Fibroblast of the conjunctiva (primary cell): ENCODE results near the gene USP4.
"Not testable (repeated sequence)": the region's sequence is repeated elsewhere in the genome, so short reads cannot be mapped to it uniquely, and the experiment has no call there.

Source experiments
- DNase-seq: peaks from one replicate; pipeline ENCODE4 v3.0.0-alpha.2; 2010; ENCODE audit warnings: low read depth

Gene USP4

GRCh38 chr3:49349348-49350114, 9.7 kb upstream of the USP4 start:
- DNase-seq = no peak

- not testable (repeated sequence) for DNase-seq
Observed at GRCh38 chr3:49348361-49348760, 8.5 kb upstream of the USP4 start.

DNA sequence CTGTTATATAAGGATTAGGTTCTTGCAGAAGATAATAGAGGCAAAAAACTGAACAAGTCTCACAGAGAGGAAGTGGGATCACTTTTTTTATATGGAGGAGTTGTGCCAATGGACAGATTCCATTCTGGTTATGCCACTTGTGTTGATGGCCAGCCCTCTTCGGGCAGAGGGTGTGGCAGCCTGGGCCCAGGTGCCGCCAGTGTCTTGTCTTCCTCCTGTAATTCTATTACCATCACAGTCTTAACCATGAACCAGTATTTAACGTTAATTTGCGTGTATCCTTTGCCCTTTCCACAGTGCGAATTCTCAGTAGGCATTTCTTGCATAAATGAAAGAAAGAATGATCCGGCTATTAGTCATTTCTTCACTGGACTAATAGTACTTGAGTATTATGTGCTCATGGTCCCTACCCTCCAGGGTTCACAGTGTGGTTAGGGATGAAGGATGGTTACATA, 7.0 kb upstream of the USP4 start:
- DNase-seq = no peak

DNA sequence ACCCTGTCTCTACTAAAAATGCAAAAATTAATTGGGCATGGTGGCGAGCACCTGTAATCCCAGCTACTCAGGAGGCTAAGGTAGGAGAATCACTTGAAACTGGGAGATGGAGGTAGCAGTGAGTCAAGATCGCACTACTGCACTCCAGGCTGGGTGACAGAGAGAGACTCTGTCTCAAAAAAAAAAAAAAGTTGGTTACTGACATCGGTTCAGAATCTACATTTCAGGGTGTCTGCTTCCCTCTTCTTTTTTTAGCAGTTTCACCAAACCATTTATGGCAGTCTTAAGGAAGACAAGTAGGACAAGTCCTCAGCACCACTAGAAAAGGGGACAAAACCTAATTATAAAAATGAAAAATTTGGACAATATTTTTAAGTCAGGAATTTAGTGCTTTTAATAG, 3.3 kb upstream of the USP4 start:
- no peak for DNase-seq

DNA sequence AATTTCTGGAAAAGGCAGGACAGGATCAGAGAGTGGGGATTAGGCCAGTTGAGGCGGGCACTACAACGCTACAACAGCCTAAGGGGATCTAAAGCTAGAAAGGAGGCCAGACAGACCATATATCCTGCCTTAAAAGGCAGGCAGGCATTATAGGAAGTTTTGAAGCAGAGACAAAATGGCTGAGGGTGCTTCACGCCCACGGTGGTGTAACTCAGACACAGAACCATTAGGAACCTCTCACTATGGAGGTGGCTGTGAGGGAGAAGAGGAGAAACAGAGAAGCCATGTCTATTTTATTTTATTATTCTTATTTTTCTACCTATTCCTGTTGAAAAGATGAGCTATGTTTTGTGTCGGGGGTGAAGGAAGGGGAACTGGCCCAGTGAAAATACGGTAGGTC, 2.1 kb upstream of the USP4 start:
- no peak for DNase-seq

DNA sequence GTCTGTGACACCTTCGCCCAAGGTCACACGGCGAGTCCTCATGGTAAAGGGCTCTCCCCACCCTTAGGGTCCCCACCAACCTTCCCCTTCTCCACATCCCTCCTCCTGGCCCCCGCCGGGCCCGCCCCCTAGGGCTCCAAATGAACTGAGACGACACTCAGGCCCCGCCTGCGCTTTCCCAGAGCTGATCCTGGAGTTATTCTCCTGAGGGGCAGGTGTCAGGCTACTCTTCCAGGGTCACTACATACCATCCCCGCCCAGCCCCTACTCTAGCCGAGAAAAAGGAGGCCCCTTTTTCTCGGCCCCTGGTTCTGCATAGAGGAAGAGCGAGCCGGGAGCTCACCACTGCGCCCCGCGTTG, 292 bp downstream of the USP4 start:
- no peak for DNase-seq

- no peak for DNase-seq
Observed at GRCh38 chr3:49333916-49334633, 5.8 kb downstream of the USP4 start.

GRCh38 chr3:49333091-49333490, 6.8 kb downstream of the USP4 start:
- DNase-seq = no peak

GRCh38 chr3:49329186-49329585, 10.7 kb downstream of the USP4 start:
- DNase-seq = no peak

- DNase-seq = not testable (repeated sequence)
Observed at GRCh38 chr3:49328350-49328749, 11.5 kb downstream of the USP4 start.

GRCh38 chr3:49327485-49327884, 12.4 kb downstream of the USP4 start:
- DNase-seq = no peak

DNA sequence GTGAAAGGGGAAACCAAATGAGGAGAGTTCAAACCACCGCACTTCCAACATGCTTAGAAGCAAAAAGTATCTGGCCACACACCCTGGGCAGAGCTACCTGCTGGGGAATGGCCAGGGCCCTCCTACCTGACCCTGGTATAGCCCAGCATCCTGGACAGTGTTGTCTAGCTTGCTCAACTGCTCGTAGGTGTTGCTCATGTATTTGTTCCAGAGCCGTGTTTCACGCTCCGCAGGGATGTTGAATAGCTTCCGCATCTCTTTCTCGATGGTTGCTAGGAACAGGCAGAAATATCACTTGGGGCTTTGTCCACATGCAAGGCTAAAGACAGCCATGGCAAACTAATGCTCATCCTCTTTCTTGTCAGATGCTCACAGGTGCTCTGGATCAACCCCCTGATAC, 15.1 kb downstream of the USP4 start:
- DNase-seq = no peak

- DNase-seq = no peak
Observed at GRCh38 chr3:49316696-49317457, 23.0 kb downstream of the USP4 start.

- peak; percentile 14 for DNase-seq
Observed at GRCh38 chr3:49313896-49314688, 25.8 kb downstream of the USP4 start.

DNA sequence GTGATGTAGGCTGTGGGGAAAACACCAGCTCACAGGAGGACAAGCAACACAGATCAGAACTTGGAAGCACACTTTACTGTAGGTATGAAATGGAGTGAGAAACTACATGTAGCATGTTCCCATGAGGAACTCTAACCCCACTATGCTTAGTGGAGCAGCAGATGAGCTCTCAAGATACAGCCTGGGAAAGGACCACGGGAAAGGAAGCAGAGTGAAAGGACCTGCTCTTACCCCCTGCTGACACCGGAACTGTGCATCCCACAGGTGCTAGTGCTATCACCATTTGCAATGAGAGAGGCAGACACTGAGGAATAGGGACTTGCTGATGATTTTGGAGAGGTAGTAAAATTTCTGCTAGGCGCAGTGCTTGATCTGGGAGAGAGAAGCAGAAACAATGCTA, 28.6 kb downstream of the USP4 start:
- DNase-seq = no peak

- DNase-seq = no peak
Observed at GRCh38 chr3:49310677-49311076, 29.2 kb downstream of the USP4 start.

- no peak for DNase-seq
Observed at GRCh38 chr3:49305608-49306007, 34.2 kb downstream of the USP4 start.

DNA sequence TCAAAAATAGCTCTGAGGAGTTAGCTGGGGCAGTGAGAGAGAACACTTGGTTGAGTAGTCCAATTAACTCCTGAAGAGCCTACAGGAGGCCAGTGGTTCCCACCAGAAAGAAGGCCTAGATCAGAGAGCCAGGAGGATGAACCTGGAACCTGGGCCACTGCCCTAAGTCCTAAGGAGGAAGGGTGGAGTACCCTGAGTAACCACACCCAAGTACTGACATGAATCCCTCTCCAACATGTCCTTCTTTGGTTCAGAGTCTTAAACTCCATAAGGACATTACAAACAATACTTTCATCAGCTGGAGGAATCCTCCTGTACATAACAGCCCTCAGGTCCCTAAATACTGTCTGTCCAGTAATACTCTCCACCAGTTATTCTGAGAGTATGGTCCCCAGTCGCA, 37.2 kb downstream of the USP4 start:
- no peak for DNase-seq

GRCh38 chr3:49300595-49300994, 39.3 kb downstream of the USP4 start:
- no peak for DNase-seq

- DNase-seq = no peak
Observed at GRCh38 chr3:49298511-49298910, 41.3 kb downstream of the USP4 start.

GRCh38 chr3:49296781-49297411, 43.0 kb downstream of the USP4 start:
- peak; percentile 28 for DNase-seq
